GM18861 (cell line): ENCODE results near the gene CFAP210.
A peak's percentile ranks its signal among the peaks of the same experiment; 100 is the strongest.

ENCODE experiments used
- ATAC-seq: cut with Tn5 transposase; IDR thresholded peaks from one replicate; pipeline ENCODE4 v1.9.1; 2021; ENCODE audit not compliant: unreplicated experiment

Gene CFAP210

DNA sequence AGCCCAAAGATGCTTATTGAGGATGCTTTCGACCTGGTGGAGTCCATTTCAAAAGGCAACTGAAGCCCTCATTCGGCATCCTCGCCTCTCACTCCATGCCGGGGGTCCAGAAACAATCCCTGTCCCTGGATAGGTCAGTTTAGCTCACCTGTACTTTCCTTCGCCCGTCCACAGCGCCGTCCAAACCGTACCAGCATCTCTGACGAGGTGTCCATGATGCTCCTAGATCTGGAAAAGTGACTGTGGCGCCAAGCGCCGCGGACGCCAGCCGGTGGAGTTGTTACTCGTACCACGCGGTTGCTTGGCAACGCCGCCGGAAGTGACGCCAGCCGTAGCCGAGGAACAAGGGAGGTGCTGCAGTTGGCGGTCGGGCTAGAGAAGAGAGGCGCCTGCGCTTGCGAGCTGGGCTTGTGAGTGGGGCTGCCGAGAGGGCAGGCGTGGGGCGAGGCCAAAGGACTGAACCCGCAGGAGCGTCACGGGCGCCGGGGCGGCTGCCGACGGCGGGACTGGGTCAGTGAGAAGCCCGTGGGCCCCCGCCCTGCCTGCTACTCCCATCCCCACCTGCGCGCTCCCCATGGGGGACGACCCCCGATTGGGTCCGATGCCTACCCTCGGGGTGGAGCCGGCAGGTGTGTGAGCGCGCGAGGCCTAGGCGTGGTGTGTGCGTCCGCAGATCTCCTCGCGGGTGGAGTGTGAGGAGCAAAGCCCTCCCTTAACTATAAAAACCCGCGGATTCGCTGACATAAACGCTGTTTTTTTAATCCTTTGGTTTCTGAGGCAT is at the start of gene CFAP210, which contains the start of gene PHOSPHO2:
TSS of gene CFAP210 (minus strand) at position 293 of the 781 bp plus-strand sequence. CDS start at position 215, 78 bp downstream.
TSS of gene PHOSPHO2 (plus strand) at position 357 of the 781 bp plus-strand sequence. CDS start 6,503 bp downstream, outside the sequence.
- ATAC-seq: peak; percentile 96

GRCh38 chr2:169743549-169743948 is 49.3 kb upstream of the CFAP210 start:
- ATAC-seq: no peak

DNA sequence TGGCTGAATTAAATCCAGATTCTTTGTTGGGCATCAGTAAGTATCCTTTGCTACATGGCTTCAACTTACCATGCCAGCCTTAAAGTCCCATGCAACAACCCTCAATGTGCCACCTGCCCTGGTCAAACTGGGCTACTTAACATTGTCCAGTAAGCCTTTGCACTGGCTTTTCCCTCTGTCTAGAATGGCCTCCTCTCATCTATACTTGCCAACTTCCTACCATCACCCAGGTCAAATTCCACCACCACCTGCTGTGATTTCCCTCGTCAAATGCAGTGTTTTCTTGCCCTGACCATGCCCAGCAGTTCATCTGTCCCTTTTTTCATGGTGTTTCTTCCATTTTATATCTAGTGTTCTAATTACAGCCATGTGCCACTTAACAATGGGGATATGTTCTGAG is 45.1 kb upstream of the CFAP210 start:
- no peak for ATAC-seq

- ATAC-seq: no peak
Observed at GRCh38 chr2:169738566-169739229, 44.5 kb upstream of the CFAP210 start.

GRCh38 chr2:169736902-169737301 is 42.7 kb upstream of the CFAP210 start:
- no peak for ATAC-seq

DNA sequence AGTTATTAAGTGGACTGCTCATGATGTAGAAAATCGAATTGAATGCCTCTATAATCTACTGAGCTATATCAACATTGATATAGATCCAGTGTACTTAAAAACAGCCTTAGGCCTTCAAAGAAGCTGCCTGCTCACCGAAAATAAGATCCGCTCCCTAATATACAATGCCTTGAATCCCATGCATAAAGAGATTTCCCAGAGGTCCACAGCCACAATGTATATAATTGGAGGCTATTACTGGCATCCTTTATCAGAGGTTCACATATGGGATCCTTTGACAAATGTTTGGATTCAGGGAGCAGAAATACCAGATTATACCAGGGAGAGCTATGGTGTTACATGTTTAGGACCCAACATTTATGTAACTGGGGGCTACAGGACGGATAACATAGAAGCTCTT is 41.4 kb upstream of the CFAP210 start:
- no peak for ATAC-seq

GRCh38 chr2:169734169-169734847 is 40.1 kb upstream of the CFAP210 start:
- peak; percentile 21 for ATAC-seq

- no peak for ATAC-seq
Observed at GRCh38 chr2:169732583-169733358, 38.6 kb upstream of the CFAP210 start.

DNA sequence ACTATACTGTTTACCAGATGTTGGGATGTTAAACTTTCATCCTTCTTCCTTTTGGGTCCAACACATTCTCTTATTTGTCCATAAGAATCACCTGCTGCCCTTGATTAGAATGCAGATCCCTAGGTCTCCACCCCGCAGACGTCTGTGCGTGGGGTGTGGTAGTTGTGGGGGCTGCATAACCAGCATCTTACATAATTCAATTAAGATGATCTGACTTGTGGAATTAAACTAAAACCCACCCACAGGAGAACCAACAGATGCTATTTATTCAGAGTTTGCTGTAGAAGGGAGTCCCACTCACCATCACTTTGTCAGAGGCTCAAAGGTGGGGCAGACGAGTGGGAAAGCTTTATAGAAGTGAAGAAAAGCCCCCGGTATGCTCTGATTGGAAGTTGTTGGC is 37.9 kb upstream of the CFAP210 start:
- no peak for ATAC-seq

DNA sequence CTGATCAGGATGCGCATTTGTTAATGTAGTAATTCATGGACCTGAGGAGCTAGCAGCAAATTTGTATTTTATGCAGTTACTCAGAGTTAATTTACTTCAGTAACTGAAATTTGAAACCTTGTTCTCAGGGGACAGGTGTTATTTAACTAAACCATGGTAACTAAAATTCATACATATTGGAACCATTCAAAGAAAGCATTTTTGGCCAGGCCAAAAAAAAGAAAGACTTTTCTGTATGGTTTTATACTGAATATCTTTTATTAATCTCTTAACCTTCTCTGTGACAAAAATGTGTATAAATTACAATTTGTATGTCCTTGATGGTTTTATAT is 35.0 kb upstream of the CFAP210 start:
- ATAC-seq: no peak

DNA sequence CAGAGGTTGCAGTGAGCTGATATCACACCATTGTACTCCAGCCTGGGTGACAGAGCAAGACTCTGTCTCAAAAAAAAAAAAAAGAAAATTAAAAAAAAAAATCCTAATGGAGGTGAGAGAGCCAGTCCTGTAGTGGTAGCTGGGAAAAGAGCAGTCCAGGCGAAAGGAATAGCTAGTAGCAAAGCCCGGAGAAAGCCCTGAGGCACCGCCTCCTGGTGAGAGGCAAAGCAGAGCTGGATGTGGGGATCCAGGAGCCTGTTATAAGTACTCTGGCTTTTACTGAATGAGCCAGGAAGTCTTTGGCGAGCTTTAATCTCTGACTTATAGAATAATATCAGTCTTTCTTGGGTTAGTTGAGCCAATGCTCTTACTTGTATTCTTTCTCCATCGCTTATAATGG is 32.9 kb upstream of the CFAP210 start:
- ATAC-seq: no peak

GRCh38 chr2:169721016-169721415 is 26.8 kb upstream of the CFAP210 start:
- no peak for ATAC-seq

DNA sequence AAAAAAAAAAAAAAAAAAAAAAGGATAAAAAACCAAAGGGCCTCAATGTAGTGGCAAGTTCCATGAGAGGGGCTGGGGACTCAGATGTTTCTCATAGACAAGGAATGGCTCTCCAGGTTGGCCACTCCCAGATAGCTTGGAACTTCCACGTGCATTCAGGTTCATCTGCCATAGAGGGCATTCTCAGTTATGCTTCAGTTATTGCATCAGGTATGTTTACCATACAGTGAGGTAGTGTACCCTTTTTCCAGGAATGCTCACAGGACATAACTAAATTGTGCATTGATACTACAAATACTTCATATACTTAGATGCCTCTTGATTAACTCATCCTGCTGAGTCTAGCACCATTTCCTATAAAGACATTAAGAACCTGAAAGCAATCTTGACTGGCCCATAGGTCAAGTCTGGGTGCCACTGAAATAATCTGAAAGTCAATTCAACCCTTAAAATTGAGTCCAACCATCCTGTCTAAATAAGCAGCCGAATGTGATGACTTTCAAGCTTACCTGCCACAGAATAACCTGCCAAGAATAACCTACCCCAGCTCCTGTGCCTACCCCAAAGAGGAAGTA is 24.8 kb upstream of the CFAP210 start:
- ATAC-seq: no peak

DNA sequence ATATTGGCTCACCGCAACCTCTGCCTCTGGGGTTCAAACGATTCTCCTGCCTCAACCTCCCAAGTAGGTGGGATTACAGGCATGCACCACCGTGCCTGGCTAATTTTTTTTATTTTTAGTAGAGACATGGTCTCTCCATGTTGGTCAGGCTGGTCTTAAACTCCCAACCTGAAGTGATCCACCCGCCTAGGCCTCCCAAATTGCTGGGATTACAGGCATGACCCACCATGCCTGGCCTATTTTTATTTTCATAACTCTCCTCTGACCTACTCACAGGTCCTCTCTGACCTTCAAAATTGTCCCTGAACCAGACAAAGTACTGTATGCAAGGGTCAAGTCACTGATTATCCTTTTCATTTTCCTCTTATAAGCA is 23.5 kb upstream of the CFAP210 start:
- ATAC-seq: no peak

GRCh38 chr2:169716938-169717690 is 22.9 kb upstream of the CFAP210 start:
- ATAC-seq: no peak

DNA sequence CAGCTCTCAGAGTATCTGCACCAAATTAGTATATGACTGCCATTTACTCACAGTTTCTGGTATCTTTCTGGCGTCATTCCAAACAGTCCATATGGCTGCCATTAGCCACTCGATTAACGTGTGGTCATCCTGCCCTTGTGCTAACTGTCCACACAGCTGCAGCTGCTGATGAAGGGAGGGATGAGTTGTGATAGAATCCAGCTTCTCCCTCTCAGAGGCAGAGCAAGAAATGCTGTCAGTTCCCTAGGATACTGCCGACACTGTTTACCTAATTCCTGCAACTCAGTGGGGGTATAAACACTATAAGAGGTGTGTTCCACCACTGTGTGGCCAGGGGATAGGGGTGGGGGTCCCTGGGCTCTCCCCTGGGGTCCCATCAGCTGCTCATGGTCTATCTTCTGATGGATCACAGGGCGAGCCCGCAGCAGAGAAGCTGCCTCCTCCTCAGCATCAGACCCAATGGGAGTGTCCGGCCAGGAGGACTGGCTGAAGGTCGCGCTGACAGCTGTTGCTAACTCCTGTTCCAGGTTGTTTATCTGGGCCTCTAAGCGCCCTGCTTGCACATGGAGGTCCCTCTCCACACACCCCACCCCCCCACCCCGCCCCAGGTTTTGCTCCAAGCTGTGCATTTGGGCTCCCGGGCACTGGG is 22.2 kb upstream of the CFAP210 start:
- ATAC-seq: no peak

DNA sequence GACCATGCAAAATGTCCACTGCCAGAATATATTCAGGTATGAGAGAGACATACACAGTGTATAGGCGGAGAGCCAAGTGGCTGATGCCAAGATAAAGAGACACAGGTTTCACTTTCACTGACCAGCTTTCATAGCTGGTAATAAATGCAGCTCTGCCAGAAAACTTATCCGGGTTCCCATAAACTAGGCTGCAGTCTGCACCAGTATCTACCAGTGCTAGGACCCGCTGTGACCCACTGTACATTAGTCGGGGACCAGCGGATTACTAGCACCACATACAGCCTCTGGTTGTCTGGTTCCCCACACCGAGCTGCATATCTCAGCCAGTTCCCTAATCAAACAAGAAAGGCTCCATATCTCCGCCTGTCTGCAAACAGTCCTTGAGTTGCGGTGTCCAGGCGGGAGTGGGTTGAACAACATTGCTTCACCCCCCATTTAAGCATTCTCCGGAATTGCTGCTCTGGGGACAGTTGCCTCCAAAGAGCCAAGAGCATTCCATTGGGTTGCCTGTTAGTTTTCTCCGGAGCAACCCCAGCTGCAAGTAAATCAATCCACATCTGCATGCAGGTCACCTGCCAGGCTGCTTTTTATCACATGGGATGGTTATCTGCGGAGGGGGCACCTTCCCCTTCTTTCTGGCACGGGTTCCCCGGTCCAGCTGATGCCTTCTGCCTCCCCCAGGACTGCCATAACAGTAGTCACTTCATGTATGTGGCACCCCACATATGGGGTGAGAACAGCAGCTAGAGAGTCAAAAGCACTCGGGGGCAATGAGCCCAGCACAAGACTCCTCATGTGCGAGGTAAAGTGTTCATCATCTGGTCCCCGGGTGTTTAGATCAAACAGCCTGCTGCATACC is 21.4 kb upstream of the CFAP210 start:
- ATAC-seq: no peak

DNA sequence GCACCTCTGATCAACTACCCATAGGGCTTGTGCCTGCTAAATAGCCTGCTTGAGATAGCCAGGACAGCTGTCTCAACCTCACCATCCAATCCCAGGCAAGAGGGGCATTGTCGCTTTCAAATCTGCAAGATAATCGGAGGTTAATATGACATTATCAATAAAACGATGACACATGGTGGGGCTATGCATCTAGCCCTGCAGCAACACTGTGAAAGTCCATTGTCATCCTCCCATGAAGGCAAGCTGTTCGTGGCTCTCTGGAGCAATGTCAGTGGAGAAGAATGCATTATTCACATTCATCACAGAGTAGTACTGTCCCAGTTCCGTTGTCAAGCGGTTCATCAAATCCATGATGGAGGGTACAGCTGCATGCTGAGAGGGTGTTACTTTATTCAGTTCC is 20.5 kb upstream of the CFAP210 start:
- no peak for ATAC-seq

DNA sequence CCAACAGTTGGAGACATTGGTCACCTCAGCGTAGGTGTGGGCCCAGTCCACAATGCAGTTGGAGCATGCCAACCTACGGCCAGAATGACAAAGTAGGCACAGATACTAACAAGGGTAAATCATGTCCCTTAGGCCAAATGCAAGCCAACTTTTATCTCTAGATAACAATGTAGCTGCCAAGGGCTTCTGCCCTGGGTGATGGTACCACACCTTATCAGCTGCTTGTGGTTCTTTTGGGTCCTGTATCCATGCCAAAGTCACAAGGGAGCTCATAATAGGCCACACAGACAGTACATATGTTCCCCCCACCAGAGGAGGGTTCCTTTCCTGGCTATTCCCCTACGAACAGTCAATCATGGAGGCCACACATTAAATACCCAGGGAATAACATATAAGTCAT is 19.1 kb upstream of the CFAP210 start:
- no peak for ATAC-seq
